NCI-H69 (cell line): ENCODE data around the gene MST1.
"Not testable (repeated sequence)": the region's sequence is repeated elsewhere in the genome, so short reads cannot be mapped to it uniquely, and the experiment has no call there.

ENCODE experiments used
- DNase-seq: peaks from one replicate; lab custom pipeline; 2025; lab: John Stamatoyannopoulos, UW

Gene MST1

GRCh38 chr3:49700453-49701128 is 11.3 kb upstream of the MST1 start:
- DNase-seq: no peak

GRCh38 chr3:49700014-49700413 is 10.7 kb upstream of the MST1 start:
- no peak for DNase-seq

GRCh38 chr3:49699281-49699979 is 10.2 kb upstream of the MST1 start:
- DNase-seq: no peak

GRCh38 chr3:49695350-49696015 is 6.2 kb upstream of the MST1 start:
- not testable (repeated sequence) for DNase-seq

GRCh38 chr3:49694409-49695070 is 5.3 kb upstream of the MST1 start:
- not testable (repeated sequence) for DNase-seq

- DNase-seq: not testable (repeated sequence)
Observed at GRCh38 chr3:49691481-49691880, 2.2 kb upstream of the MST1 start.

GRCh38 chr3:49690856-49691255 is 1.6 kb upstream of the MST1 start:
- DNase-seq: not testable (repeated sequence)

GRCh38 chr3:49689908-49690624 is 792 bp upstream of the MST1 start:
- not testable (repeated sequence) for DNase-seq

- DNase-seq: not testable (repeated sequence)
Observed at GRCh38 chr3:49688338-49689045, 782 bp downstream of the MST1 start.

GRCh38 chr3:49687424-49687795 is 1.9 kb downstream of the MST1 start:
- DNase-seq: not testable (repeated sequence)

GRCh38 chr3:49686769-49687423 is 2.4 kb downstream of the MST1 start:
- not testable (repeated sequence) for DNase-seq

GRCh38 chr3:49686346-49686745 is 2.9 kb downstream of the MST1 start:
- not testable (repeated sequence) for DNase-seq

- DNase-seq: not testable (repeated sequence)
Observed at GRCh38 chr3:49685846-49686245, 3.4 kb downstream of the MST1 start.

- DNase-seq: not testable (repeated sequence)
Observed at GRCh38 chr3:49685103-49685502, 4.2 kb downstream of the MST1 start.

- not testable (repeated sequence) for DNase-seq
Observed at GRCh38 chr3:49684453-49684852, 4.8 kb downstream of the MST1 start.

- no peak for DNase-seq
Observed at GRCh38 chr3:49683162-49683561, 6.1 kb downstream of the MST1 start.

- DNase-seq: no peak
Observed at GRCh38 chr3:49681543-49681942, 7.7 kb downstream of the MST1 start.

GRCh38 chr3:49681232-49681522 is 8.1 kb downstream of the MST1 start:
- no peak for DNase-seq

GRCh38 chr3:49680493-49681231 is 8.6 kb downstream of the MST1 start:
- DNase-seq: no peak

- DNase-seq: no peak
Observed at GRCh38 chr3:49675912-49676311, 13.4 kb downstream of the MST1 start.
